Dedifferentiated amniotic fluid mesenchymal stem cell (primary cell): Measurements from ENCODE around the gene ATP6AP1.
A peak's percentile ranks its signal among the peaks of the same experiment; 100 is the strongest.

Experiments
- DNase-seq: peaks from one replicate; pipeline ENCODE4 v3.0.0-alpha.2; 2016; ENCODE audit errors: extremely low spot score

ATP6AP1 gene

GRCh38 chrX:154449618-154450017, 21.1 kb downstream of the ATP6AP1 start:
- no peak for DNase-seq

GRCh38 chrX:154450312-154450711, 21.8 kb downstream of the ATP6AP1 start:
- no peak for DNase-seq

GRCh38 chrX:154452823-154453222, 24.3 kb downstream of the ATP6AP1 start:
- no peak for DNase-seq

- DNase-seq: no peak
Observed at GRCh38 chrX:154457491-154458115, 29.1 kb downstream of the ATP6AP1 start.

GRCh38 chrX:154458116-154458953, 29.9 kb downstream of the ATP6AP1 start, which contains the start of gene PLXNA3:
Gene PLXNA3, plus strand, starts transcription at chrX:154458281. Its CDS starts 1,903 bp downstream, at chrX:154460184.
- no peak for DNase-seq

- peak; percentile 22 for DNase-seq
Observed at GRCh38 chrX:154458954-154459778, 30.7 kb downstream of the ATP6AP1 start.

GRCh38 chrX:154459832-154460231, 31.4 kb downstream of the ATP6AP1 start:
- no peak for DNase-seq

GRCh38 chrX:154460326-154460725, 31.8 kb downstream of the ATP6AP1 start:
- DNase-seq: no peak

- DNase-seq: no peak
Observed at GRCh38 chrX:154462396-154462795, 33.9 kb downstream of the ATP6AP1 start.

GRCh38 chrX:154463611-154464220, 35.2 kb downstream of the ATP6AP1 start:
- no peak for DNase-seq

GRCh38 chrX:154464806-154465365, 36.4 kb downstream of the ATP6AP1 start:
- no peak for DNase-seq

- DNase-seq: no peak
Observed at GRCh38 chrX:154465601-154466000, 37.1 kb downstream of the ATP6AP1 start.

- DNase-seq: no peak
Observed at GRCh38 chrX:154466036-154466435, 37.6 kb downstream of the ATP6AP1 start.

GRCh38 chrX:154466907-154467306, 38.4 kb downstream of the ATP6AP1 start:
- DNase-seq: no peak

GRCh38 chrX:154467556-154467955, 39.1 kb downstream of the ATP6AP1 start:
- no peak for DNase-seq

- no peak for DNase-seq
Observed at GRCh38 chrX:154468217-154468616, 39.7 kb downstream of the ATP6AP1 start.

- no peak for DNase-seq
Observed at GRCh38 chrX:154469114-154469513, 40.6 kb downstream of the ATP6AP1 start.

- DNase-seq: no peak
Observed at GRCh38 chrX:154469880-154470279, 41.4 kb downstream of the ATP6AP1 start.

- DNase-seq: no peak
Observed at GRCh38 chrX:154470434-154470833, 42.0 kb downstream of the ATP6AP1 start.

GRCh38 chrX:154470914-154471568, 42.6 kb downstream of the ATP6AP1 start:
- no peak for DNase-seq
